A549 (cell line): ENCODE results near the gene DMGDH. TPM values are rescaled to one million over a fixed set of nuclear protein-coding genes. Genes with fewer than 3 reads are reported as not detected.

Source experiments
- ATAC-seq, 2 experiments: fragments of 200-7000 bp in 1 of 2; fragments of >200 bp in 1 of 2; cut with Nextera tagmentation in 1 of 2; cut with Tn5 transposase in 1 of 2; 3 replicates each; pipeline versions ENCODE4 v1.8.0 to v1.9.1; 2018 to 2020; ENCODE audit warnings: mild to moderate bottlenecking in 1 of 2, moderate library complexity in 1 of 2
- CTCF ChIA-PET: fragments of 300-600 bp; sonication (Branson Sonifier 250); formaldehyde crosslinking; extraction: SDS; loops from one replicate; lab custom pipeline; 2021; ENCODE audit warnings: antibody characterized with exemption, inconsistent platforms; lab: Yijun Ruan, JAX
- POLR2A ChIA-PET: fragments of 350-600 bp; formaldehyde crosslinking; extraction: SDS; loops from one replicate; lab custom pipeline; 2021; ENCODE audit warnings: antibody characterized with exemption, inconsistent platforms; lab: Yijun Ruan, JAX
- DNase-seq, 2 experiments: peaks; one replicate each; pipeline versions ENCODE4 v3.0.0 to v3.0.0-alpha.2; 2011 to 2016; ENCODE audit warnings: low read depth in 1 of 2, low spot score in 1 of 2
- FAIRE-seq: peaks from 2 replicates; lab custom pipeline; 2011; peaks lifted over from hg19 to GRCh38; lab: Jason Lieb, UNC
- H3K27ac ChIP-seq, 2 experiments: fragments of >200 bp; sonication (Bioruptor Twin); formaldehyde crosslinking; 3 replicates each; pipeline ENCODE4 v1.5.1; 2016 to 2017
- H3K4me1 ChIP-seq: fragments of >200 bp; sonication (Bioruptor Twin); formaldehyde crosslinking; 3 replicates; pipeline ENCODE4 v1.6.1; 2016
- H3K4me2 ChIP-seq: fragments of >200 bp; sonication (Bioruptor Twin); formaldehyde crosslinking; 3 replicates; pipeline ENCODE4 v1.6.1; 2016
- H3K4me3 ChIP-seq: fragments of >200 bp; sonication (Bioruptor Twin); formaldehyde crosslinking; 3 replicates; pipeline ENCODE4 v1.5.1; 2016
- H3K9me3 ChIP-seq: fragments of >200 bp; sonication (Bioruptor Twin); formaldehyde crosslinking; 3 replicates; pipeline ENCODE4 v1.6.1; 2016
- ATOH8 ChIP-seq: fragments of 250-450 bp; sonication (Bioruptor Pico); IDR thresholded peaks from 2 replicates; pipeline ENCODE4 v1.5.0; 2020; ENCODE audit warnings: low read depth, mild to moderate bottlenecking, moderate library complexity
- CBX2 ChIP-seq: fragments of 200-600 bp; sonication (generic); IDR thresholded peaks from 2 replicates; pipeline ENCODE4 v1.6.1; 2016; ENCODE audit warnings: low read depth, mild to moderate bottlenecking, borderline replicate concordance
- CEBPB ChIP-seq, 2 experiments: fragments of >200 bp in 1 of 2; sonication (Bioruptor Twin) in 1 of 2; formaldehyde crosslinking in 1 of 2; IDR thresholded peaks; 2 replicates each; pipeline ENCODE4 v1.6.1; 2012 to 2016
- EHF ChIP-seq: fragments of 250-450 bp; sonication (Bioruptor Pico); IDR thresholded peaks from 2 replicates; pipeline ENCODE4 v1.5.0; 2020; ENCODE audit warnings: mild to moderate bottlenecking
- EHMT2 ChIP-seq: fragments of 200-600 bp; sonication (generic); IDR thresholded peaks from 2 replicates; pipeline ENCODE4 v1.6.1; 2016; ENCODE audit warnings: antibody characterized with exemption, low read depth, mild to moderate bottlenecking, moderate library complexity
- ELK1 ChIP-seq: fragments of 150-350 bp; IDR thresholded peaks from 2 replicates; pipeline ENCODE4 v1.6.1; 2014; ENCODE audit warnings: low read depth, mild to moderate bottlenecking, low read length
- EP300 ChIP-seq, 2 experiments: fragments of >200 bp; sonication (Bioruptor Twin); formaldehyde crosslinking; IDR thresholded peaks; 2 replicates in 1 of 2; 3 replicates in 1 of 2; pipeline ENCODE4 v1.6.1; 2016 to 2017
- HES2 ChIP-seq: fragments of >200 bp; sonication (Bioruptor Twin); formaldehyde crosslinking; IDR thresholded peaks from 2 replicates; pipeline ENCODE4 v1.6.1; 2016
- HEYL ChIP-seq: fragments of 250-450 bp; sonication (Bioruptor Pico); IDR thresholded peaks from 2 replicates; pipeline ENCODE4 v1.8.0; 2021; ENCODE audit warnings: mild to moderate bottlenecking, moderate library complexity
- KDM5A ChIP-seq: fragments of 200-600 bp; sonication (generic); IDR thresholded peaks from 2 replicates; pipeline ENCODE4 v1.6.1; 2016; ENCODE audit warnings: antibody characterized with exemption, mild to moderate bottlenecking
- MAZ ChIP-seq: fragments of 150-350 bp; IDR thresholded peaks from 2 replicates; pipeline ENCODE4 v1.6.1; 2014; ENCODE audit warnings: antibody characterized with exemption, low read depth, low read length, borderline replicate concordance
- NFE2L2 ChIP-seq: fragments of 150-350 bp; conservative IDR thresholded peaks from 2 replicates; pipeline ENCODE4 v1.6.1; 2014; ENCODE audit warnings: low read length
- PHF8 ChIP-seq: fragments of 200-600 bp; sonication (generic); IDR thresholded peaks from 2 replicates; pipeline ENCODE4 v1.6.1; 2016; ENCODE audit warnings: low read depth, mild to moderate bottlenecking, antibody characterized with exemption, moderate library complexity, borderline replicate concordance
- POLR2A ChIP-seq: IDR thresholded peaks from 2 replicates; pipeline ENCODE4 v1.6.1; 2012; ENCODE audit warnings: mild to moderate bottlenecking, low read length
- POLR2AphosphoS2 ChIP-seq: conservative IDR thresholded peaks from 2 replicates; pipeline ENCODE4 v1.6.1; 2012; ENCODE audit warnings: low read length, improper control_type of control experiment, inconsistent platforms
- REST ChIP-seq: fragments of 200-600 bp; sonication (generic); IDR thresholded peaks from 2 replicates; pipeline ENCODE4 v1.6.1; 2016; ENCODE audit warnings: antibody characterized with exemption, mild to moderate bottlenecking, moderate library complexity
- SMC3 ChIP-seq: fragments of >200 bp; sonication (Bioruptor Twin); formaldehyde crosslinking; IDR thresholded peaks from 3 replicates; pipeline ENCODE4 v1.6.1; 2018; ENCODE audit warnings: inconsistent platforms
- ZC3H11A ChIP-seq: fragments of 450-650 bp; IDR thresholded peaks from 2 replicates; pipeline ENCODE4 v1.6.1; 2014; ENCODE audit warnings: antibody characterized with exemption, mild to moderate bottlenecking
- WGBS: methylation state at CpG from one replicate; pipeline ENCODE4 v1.1.6; 2017; ENCODE audit errors: missing lambda C conversion rate; 5-methylcytosine and 5-hydroxymethylcytosine counted together
- polyA plus RNA-seq, 4 experiments: library from polyadenylated mRNA; depleted of rRNA in 3 of 4; stranded (reverse); fragments of >200 nt; fragmentation: RNase III in 1 of 4; extraction: RNeasy Plus Mini Kit Qiagen cat#74134 plus additional on column Dnase treatment in 1 of 4; gene quantifications; 2 replicates in 3 of 4; 3 replicates in 1 of 4; pipeline ENCODE4 v1.2.3, GENCODE V29; 2011 to 2017

Gene DMGDH
- polyA plus RNA-seq, 2 of the 4 experiments (the other 2 are of a cell fraction): 2.2 TPM; not detected in 1

- DNase-seq: no peak
- ChIA-PET POLR2A (no interaction called here), CTCF (interaction anchor here (1.4 to 2.0 kb wide), 4 partner anchors 8 to 435 kb away, joined by 3 to 7 read pairs (median 5); partner anchors contain the start of gene ARSB)
- FAIRE-seq: no peak
- H3K9me3 ChIP-seq: no peaks in the 10 kb centered on the region
- no peak for ATAC-seq
- H3K4me1 ChIP-seq: peaks cover 4% of the 10 kb centered on the region; the same call in 1 of the 3 replicates
- H3K27ac ChIP-seq: no peak overlapping the region
- no peak for TF ChIP-seq CBX2
- TF ChIP-seq EHMT2: no peak
- TF ChIP-seq PHF8: no peak
- TF ChIP-seq ELK1: no peak
- no peak for TF ChIP-seq HES2
- no peak for TF ChIP-seq POLR2AphosphoS2
- TF ChIP-seq EHF: no peak
- TF ChIP-seq KDM5A: no peak
- no peak for TF ChIP-seq POLR2A
- TF ChIP-seq HEYL: no peak
- TF ChIP-seq REST: no peak
- TF ChIP-seq SMC3: no peak
- WGBS: 71% methylated on average over 7 of the region's 7 CpGs
- H3K4me3 ChIP-seq: no peak overlapping the region
- no peak overlapping the region for H3K4me2 ChIP-seq
Observed at GRCh38 chr5:78972654-78973428, 96.6 kb downstream of the DMGDH start.

GRCh38 chr5:78971998-78972397 lies 97.5 kb downstream of the DMGDH start:
- Histone ChIP-seq H3K27ac (no peak overlapping the region), H3K4me1 (peaks cover 4% of the 10 kb centered on the region; the same call in 1 of the 3 replicates), H3K4me3 (no peak overlapping the region), H3K9me3 (no peaks in the 10 kb centered on the region), H3K4me2 (no peak overlapping the region)
- POLR2A ChIA-PET: no interaction called here
- CTCF ChIA-PET: interaction anchor here (0.9 to 1.5 kb wide), 2 partner anchors 8 to 504 kb away, joined by 3 to 4 read pairs; no protein-coding TSS in a partner anchor
- ATAC-seq (no peak), FAIRE-seq (no peak), DNase-seq (no peak)
- 64% methylated on average over 2 of the region's 2 CpGs for WGBS
- no peak for TF ChIP-seq PHF8
- no peak for TF ChIP-seq ZC3H11A
- no peak for TF ChIP-seq ATOH8 (CRISPR knock-in tag)
- no peak for TF ChIP-seq CEBPB (IDR thresholded peaks at IDR 0.05)
- TF ChIP-seq MAZ: no peak

GRCh38 chr5:78968781-78969180 lies 100.7 kb downstream of the DMGDH start:
- 91% methylated on average over 5 of the region's 5 CpGs for WGBS
- Histone ChIP-seq H3K27ac (no peak overlapping the region), H3K4me2 (no peak overlapping the region), H3K4me1 (peaks cover 4% of the 10 kb centered on the region; the same call in 1 of the 3 replicates), H3K9me3 (no peaks in the 10 kb centered on the region), H3K4me3 (no peak overlapping the region)
- no peak for TF ChIP-seq NFE2L2
- no peak for TF ChIP-seq EP300 (IDR thresholded peaks at IDR 0.05)
- POLR2A ChIA-PET: no interaction called here
- ATAC-seq: no peak
- CTCF ChIA-PET: no interaction called here
- no peak for DNase-seq
- no peak for FAIRE-seq
